ENCODE measurements around the gene RNASE13.
"Not testable (repeated sequence)": the region's sequence is repeated elsewhere in the genome, so short reads cannot be mapped to it uniquely, and the experiment has no call there.

The RNASE13 gene

DNA sequence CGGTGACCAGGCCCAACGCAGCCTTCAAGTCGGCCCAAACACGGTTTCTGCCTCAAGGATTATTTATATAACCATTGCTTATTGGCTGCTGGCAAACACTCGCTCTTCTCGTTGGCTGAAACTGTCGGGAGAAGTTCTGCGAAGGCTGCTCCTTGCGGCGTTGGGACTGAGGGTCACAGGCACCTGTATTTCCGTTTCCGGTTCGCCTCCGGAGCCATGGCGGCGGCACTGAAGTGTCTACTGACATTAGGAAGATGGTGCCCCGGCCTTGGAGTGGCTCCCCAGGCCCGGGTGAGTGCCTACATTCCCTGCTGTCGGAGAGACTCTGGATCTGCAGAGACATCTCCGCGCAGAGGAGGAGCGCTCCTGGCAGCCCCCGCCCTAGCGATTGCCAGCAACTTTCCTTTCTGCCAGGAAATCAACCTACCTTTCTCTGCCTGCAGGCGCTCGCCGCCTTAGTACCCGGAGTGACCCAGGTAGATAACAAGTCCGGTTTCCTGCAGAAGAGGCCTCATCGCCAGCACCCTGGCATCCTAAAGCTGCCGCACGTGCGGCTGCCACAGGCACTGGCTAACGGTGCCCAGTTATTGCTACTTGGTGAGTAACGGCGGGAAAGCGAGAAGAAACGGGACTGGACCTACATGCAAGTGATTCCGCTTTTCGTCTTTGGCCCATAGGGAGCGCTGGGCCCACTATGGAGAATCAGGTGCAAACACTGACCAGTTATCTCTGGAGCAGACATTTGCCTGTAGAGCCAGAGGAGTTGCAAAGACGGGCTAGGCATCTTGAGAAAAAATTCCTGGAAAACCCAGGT is 44.6 kb downstream of the RNASE13 start, which contains the start of gene METTL17:
Gene METTL17 (plus strand): TSS at position 194 of the 814 bp plus-strand sequence. CDS start 23 bp downstream, at position 217.
- Histone ChIP-seq H3K9me3 (ENCODE audit: severe bottlenecking) (peaks cover 3% of the 10 kb centered on the region), H3K4me3 (ENCODE audit: low read depth, low read length) (peak within 1 kb of the TSS; percentile 85), H3K36me3 (peaks cover 39% of the 10 kb centered on the region), H3K27me3 (ENCODE audit: insufficient read depth, low read depth, severe bottlenecking) (no peaks in the 10 kb centered on the region), H3K27ac (peak within 1 kb of the TSS; percentile 79)
- DNase-seq, result peak; percentile 94
- TF ChIP-seq, protein P1, sequence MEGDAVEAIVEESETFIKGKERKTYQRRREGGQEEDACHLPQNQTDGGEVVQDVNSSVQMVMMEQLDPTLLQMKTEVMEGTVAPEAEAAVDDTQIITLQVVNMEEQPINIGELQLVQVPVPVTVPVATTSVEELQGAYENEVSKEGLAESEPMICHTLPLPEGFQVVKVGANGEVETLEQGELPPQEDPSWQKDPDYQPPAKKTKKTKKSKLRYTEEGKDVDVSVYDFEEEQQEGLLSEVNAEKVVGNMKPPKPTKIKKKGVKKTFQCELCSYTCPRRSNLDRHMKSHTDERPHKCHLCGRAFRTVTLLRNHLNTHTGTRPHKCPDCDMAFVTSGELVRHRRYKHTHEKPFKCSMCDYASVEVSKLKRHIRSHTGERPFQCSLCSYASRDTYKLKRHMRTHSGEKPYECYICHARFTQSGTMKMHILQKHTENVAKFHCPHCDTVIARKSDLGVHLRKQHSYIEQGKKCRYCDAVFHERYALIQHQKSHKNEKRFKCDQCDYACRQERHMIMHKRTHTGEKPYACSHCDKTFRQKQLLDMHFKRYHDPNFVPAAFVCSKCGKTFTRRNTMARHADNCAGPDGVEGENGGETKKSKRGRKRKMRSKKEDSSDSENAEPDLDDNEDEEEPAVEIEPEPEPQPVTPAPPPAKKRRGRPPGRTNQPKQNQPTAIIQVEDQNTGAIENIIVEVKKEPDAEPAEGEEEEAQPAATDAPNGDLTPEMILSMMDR (IDR thresholded peaks at IDR 0.05; ENCODE audit: low read depth, low read length), result peak; percentile 64

DNA sequence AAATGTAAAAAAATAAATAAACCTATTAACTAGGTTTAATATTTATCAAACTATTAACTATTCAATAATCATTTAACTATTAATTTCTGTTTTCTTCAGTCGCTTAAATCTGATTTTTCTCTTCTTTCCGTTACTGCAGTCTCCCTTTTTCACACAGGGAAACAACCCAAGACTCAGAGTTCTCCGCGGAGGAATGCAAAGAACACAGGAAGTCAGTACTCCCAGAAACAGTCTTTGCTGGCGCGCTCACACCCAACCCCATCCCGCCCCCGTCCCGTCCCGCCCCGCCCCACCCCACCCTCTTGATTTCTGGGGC is 45.2 kb downstream of the RNASE13 start:
- H3K4me3 ChIP-seq (ENCODE audit: low read depth, low read length), result peak overlapping the region; percentile 85
- no peak for DNase-seq
- H3K27me3 ChIP-seq (ENCODE audit: insufficient read depth, low read depth, severe bottlenecking), result no peaks in the 10 kb centered on the region
- peaks cover 33% of the 10 kb centered on the region for H3K36me3 ChIP-seq
- TF ChIP-seq, protein P1 (IDR thresholded peaks at IDR 0.05; ENCODE audit: low read depth, low read length), result no peak
- H3K9me3 ChIP-seq (ENCODE audit: severe bottlenecking), result peaks cover 3% of the 10 kb centered on the region
- H3K27ac ChIP-seq, result no peak overlapping the region

DNA sequence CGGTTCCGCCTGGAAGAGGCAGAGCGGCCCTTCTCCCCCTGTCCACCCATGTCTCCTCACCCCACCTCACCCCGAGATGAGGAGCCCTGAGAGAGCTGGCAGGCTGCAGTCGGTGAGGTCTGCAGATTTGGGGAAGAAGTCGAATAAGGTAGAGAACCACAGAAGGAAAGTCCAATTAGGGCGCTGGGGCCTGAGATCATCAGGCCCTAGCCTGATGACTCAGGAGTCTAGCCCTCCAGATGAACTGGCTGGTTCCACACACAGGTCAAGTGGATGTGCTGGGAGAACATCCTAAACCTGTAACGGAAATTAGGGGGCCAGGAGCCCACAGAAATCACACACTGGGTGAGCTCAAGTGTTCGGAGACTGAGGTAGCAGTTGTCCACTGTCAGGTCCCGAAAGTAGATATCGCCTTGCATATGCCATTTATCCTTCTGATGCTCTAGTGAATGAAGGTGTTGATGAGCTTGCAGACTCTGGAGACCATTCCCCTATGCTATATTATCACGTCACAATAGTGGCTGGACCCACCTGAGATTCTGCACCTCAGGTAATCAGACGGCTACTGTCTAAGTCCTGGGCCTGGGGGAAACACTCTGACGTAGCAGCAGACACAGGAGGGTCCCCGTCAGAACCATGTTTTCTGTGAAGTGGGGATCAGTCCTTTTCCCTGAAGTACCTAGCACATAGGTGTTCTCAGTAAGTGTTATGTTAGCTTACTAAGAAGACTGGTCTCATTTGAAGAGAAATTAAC is 45.7 kb downstream of the RNASE13 start:
- Histone ChIP-seq H3K27me3 (ENCODE audit: insufficient read depth, low read depth, severe bottlenecking) (no peaks in the 10 kb centered on the region), H3K9me3 (ENCODE audit: severe bottlenecking) (peaks cover 3% of the 10 kb centered on the region), H3K36me3 (peaks cover 28% of the 10 kb centered on the region), H3K27ac (no peak overlapping the region), H3K4me3 (ENCODE audit: low read depth, low read length) (peak overlapping the region; percentile 85)
- DNase-seq, result no peak
- TF ChIP-seq, protein P1 (IDR thresholded peaks at IDR 0.05; ENCODE audit: low read depth, low read length), result no peak

DNA sequence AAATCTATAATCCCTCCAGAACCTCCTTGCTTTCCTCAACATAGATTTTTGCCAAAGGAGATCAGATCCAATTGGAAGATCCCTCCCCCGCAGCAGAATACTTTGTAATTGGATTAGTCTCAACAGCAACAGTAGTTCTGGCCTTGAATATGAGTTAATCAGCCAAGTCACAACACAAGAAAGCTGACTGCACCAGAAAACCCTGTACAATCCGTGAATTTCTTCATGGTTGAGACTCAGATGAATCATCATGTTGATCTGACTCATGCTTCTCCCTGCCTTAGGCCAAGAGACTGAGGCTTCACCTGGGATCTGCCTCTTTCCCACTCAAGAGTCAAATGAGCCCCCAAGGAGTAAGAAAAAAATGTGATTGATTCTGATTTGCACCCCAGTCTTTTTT is 47.8 kb downstream of the RNASE13 start:
- DNase-seq, result no peak
- TF ChIP-seq, protein P1 (IDR thresholded peaks at IDR 0.05; ENCODE audit: low read depth, low read length), result no peak

DNA sequence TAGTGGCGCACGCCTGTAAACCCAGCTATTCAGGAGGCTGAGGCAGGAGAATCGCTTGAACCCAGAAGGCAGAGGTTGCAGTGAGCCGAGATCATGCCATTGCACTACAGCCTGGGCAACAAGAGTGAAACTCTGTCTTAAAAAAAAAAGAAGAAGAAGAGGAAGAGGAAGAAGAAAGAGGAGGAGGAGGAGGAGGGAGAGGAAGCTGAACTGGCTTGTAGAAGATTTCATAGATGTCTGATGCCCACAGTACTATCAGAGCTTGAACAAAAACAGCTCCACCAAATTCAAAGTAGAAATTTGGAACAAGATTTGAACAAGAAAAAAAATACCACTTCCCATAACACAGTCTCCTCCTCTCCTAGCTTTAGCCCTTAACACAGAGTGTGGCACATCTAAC is 49.0 kb downstream of the RNASE13 start:
- not testable (repeated sequence) for DNase-seq; H3K9me3 ChIP-seq (ENCODE audit: severe bottlenecking); H3K27ac ChIP-seq; H3K4me3 ChIP-seq (ENCODE audit: low read depth, low read length); H3K27me3 ChIP-seq (ENCODE audit: insufficient read depth, low read depth, severe bottlenecking); H3K36me3 ChIP-seq

More for the DNA sequence above, 47.8 kb downstream of the RNASE13 start:
- H3K27me3 ChIP-seq (ENCODE audit: insufficient read depth, low read depth, severe bottlenecking), result no peaks in the 10 kb centered on the region
- H3K9me3 ChIP-seq (ENCODE audit: severe bottlenecking), result peaks cover 3% of the 10 kb centered on the region
- no peak overlapping the region for H3K27ac ChIP-seq
- H3K36me3 ChIP-seq, result peaks cover 7% of the 10 kb centered on the region
- no peak overlapping the region for H3K4me3 ChIP-seq (ENCODE audit: low read depth, low read length)
